SK-N-SH treated with all-trans-retinoic acid at 6 μM for 48 hours (cell line): ENCODE measurements around the gene WFDC1.

Source experiments
- ATAC-seq: fragments of 200-7000 bp; cut with Tn5 transposase; 3 replicates; pipeline ENCODE4 v1.9.1; 2020; ENCODE audit warnings: mild to moderate bottlenecking, moderate library complexity
- BACH2 ChIP-seq: fragments of 250-450 bp; sonication (Bioruptor Pico); IDR thresholded peaks from 2 replicates; pipeline ENCODE4 v1.9.0; 2021; ENCODE audit warnings: mild to moderate bottlenecking, borderline replicate concordance
- CREB5 ChIP-seq: fragments of 250-450 bp; sonication (Bioruptor Pico); IDR thresholded peaks from 2 replicates; pipeline ENCODE4 v1.5.1; 2020; ENCODE audit warnings: low read depth, mild to moderate bottlenecking, moderate library complexity
- CSDC2 ChIP-seq: fragments of 250-450 bp; sonication (Bioruptor Pico); IDR thresholded peaks from 2 replicates; pipeline ENCODE4 v1.5.0; 2020; ENCODE audit warnings: mild to moderate bottlenecking, moderate library complexity
- ESRRG ChIP-seq: fragments of 250-450 bp; sonication (Bioruptor Pico); IDR thresholded peaks from 2 replicates; pipeline ENCODE4 v1.6.1; 2021; ENCODE audit warnings: mild to moderate bottlenecking
- GLIS3 ChIP-seq: fragments of 250-450 bp; sonication (Bioruptor Pico); IDR thresholded peaks from 2 replicates; pipeline ENCODE4 v1.5.0; 2020; ENCODE audit warnings: mild to moderate bottlenecking, moderate library complexity
- OSR1 ChIP-seq: fragments of 250-450 bp; sonication (Bioruptor Pico); IDR thresholded peaks from 2 replicates; pipeline ENCODE4 v1.8.0; 2022; ENCODE audit warnings: moderate library complexity, mild to moderate bottlenecking, inconsistent platforms
- PATZ1 ChIP-seq: fragments of 250-450 bp; sonication (Bioruptor Pico); IDR thresholded peaks from 2 replicates; pipeline ENCODE4 v1.8.0; 2020; ENCODE audit warnings: mild to moderate bottlenecking, moderate library complexity, borderline replicate concordance
- POU6F1 ChIP-seq: fragments of 250-450 bp; sonication (Bioruptor Pico); IDR thresholded peaks from 2 replicates; pipeline ENCODE4 v1.8.0; 2021; ENCODE audit warnings: low read depth, mild to moderate bottlenecking, moderate library complexity, borderline replicate concordance
- PPARA ChIP-seq: fragments of 250-450 bp; sonication (Bioruptor Pico); IDR thresholded peaks from 2 replicates; pipeline ENCODE4 v1.5.0; 2020; ENCODE audit warnings: mild to moderate bottlenecking, borderline replicate concordance
- RARB ChIP-seq: fragments of 250-450 bp; sonication (Bioruptor Pico); IDR thresholded peaks from 2 replicates; pipeline ENCODE4 v1.8.0; 2021; ENCODE audit warnings: mild to moderate bottlenecking, moderate library complexity
- SNAI2 ChIP-seq: fragments of 250-450 bp; sonication (Bioruptor Pico); IDR thresholded peaks from 2 replicates; pipeline ENCODE4 v1.5.0; 2020; ENCODE audit warnings: mild to moderate bottlenecking, moderate library complexity
- TCF4 ChIP-seq: fragments of 250-450 bp; sonication (Bioruptor Pico); IDR thresholded peaks from 2 replicates; pipeline ENCODE4 v1.8.0; 2021; ENCODE audit warnings: mild to moderate bottlenecking, moderate library complexity, borderline replicate concordance
- TOX ChIP-seq: fragments of 250-450 bp; sonication (Bioruptor Pico); IDR thresholded peaks from 2 replicates; pipeline ENCODE4 v1.8.0; 2021; ENCODE audit warnings: mild to moderate bottlenecking, moderate library complexity, borderline replicate concordance
- TSHZ2 ChIP-seq: fragments of 250-450 bp; sonication (Bioruptor Pico); IDR thresholded peaks from 2 replicates; pipeline ENCODE4 v1.5.0; 2020; ENCODE audit warnings: mild to moderate bottlenecking, moderate library complexity
- ZC3H10 ChIP-seq: fragments of 250-450 bp; sonication (Bioruptor Pico); IDR thresholded peaks from 2 replicates; pipeline ENCODE4 v1.5.1; 2021; ENCODE audit warnings: mild to moderate bottlenecking, moderate library complexity
- ZFP3 ChIP-seq: fragments of 250-450 bp; sonication (Bioruptor Pico); IDR thresholded peaks from 2 replicates; pipeline ENCODE4 v1.5.0; 2020; ENCODE audit warnings: mild to moderate bottlenecking, moderate library complexity
- ZFP30 ChIP-seq: fragments of 450-650 bp; formaldehyde crosslinking; IDR thresholded peaks from 2 replicates; pipeline ENCODE4 v1.5.0; 2022; ENCODE audit warnings: mild to moderate bottlenecking, moderate library complexity
- ZNF565 ChIP-seq: fragments of 450-650 bp; formaldehyde crosslinking; conservative IDR thresholded peaks from 2 replicates; pipeline ENCODE4 v1.5.0; 2020; ENCODE audit warnings: low read depth, mild to moderate bottlenecking, moderate library complexity
- ZNF70 ChIP-seq: fragments of 450-650 bp; formaldehyde crosslinking; IDR thresholded peaks from 2 replicates; pipeline ENCODE4 v1.5.0; 2020; ENCODE audit warnings: mild to moderate bottlenecking, moderate library complexity
- ZNF8 ChIP-seq: fragments of 450-650 bp; formaldehyde crosslinking; IDR thresholded peaks from 2 replicates; pipeline ENCODE4 v1.5.0; 2020; ENCODE audit warnings: mild to moderate bottlenecking, moderate library complexity

The WFDC1 gene

GRCh38 chr16:84360170-84360569 lies 65.5 kb downstream of the WFDC1 start:
- TF ChIP-seq POU6F1, result no peak
- TF ChIP-seq ZFP30 (CRISPR knock-in tag), result no peak
- TF ChIP-seq, all 23 proteins: peak for 0

DNA sequence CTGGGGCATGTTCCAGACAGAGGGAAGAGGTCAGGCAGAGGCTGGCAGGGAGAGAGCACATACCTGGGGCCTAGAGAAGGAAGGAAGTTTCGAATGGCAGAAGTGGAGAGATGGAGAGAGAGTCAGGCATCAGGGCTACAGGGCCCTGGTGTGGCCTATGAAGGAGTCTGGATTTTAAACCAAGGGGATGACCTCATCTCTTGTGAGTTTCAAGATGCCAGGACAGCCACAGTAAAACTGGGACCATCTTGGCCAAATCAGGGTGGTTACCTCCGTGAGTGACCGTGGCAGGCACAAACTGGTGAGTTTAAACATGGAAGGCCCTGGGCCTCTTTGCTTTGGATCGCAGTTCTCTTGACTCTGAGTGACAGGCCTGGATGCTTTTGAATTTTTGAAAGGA lies 66.1 kb downstream of the WFDC1 start:
- ATAC-seq, result no peak
- TF ChIP-seq SNAI2 (CRISPR knock-in tag) (no peak), GLIS3 (CRISPR knock-in tag) (no peak), ZNF8 (CRISPR knock-in tag) (no peak), TOX (CRISPR knock-in tag) (no peak), ZC3H10 (CRISPR knock-in tag) (no peak), CREB5 (CRISPR knock-in tag) (no peak), BACH2 (CRISPR knock-in tag) (no peak), ZFP3 (CRISPR knock-in tag) (no peak), TCF4 (no peak), OSR1 (CRISPR knock-in tag) (no peak), PATZ1 (CRISPR knock-in tag) (no peak), CSDC2 (CRISPR knock-in tag) (no peak)

More at GRCh38 chr16:84360170-84360569, 65.5 kb downstream of the WFDC1 start:
- ATAC-seq, result no peak

DNA sequence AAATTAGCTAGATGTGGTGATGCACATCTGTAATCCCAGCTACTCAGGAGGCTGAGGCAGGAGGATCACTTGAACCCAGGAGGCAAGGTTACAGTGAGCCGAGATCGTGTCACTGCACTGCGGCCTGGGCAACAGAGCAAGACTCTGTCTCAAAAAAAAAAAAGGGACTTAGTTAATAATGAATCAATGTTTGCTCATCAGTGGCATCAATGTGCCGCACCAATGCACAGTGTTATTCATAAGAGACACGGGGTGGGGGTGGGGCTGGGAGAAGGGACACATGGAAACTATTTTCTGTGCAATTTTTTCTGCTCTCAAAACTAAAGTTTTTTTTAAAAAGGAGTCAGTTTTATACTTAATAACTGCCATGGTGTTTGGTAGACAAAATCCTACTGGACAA lies 66.9 kb downstream of the WFDC1 start:
- no peak for TF ChIP-seq TCF4
- no peak for TF ChIP-seq ZNF70 (CRISPR knock-in tag)
- no peak for TF ChIP-seq SNAI2 (CRISPR knock-in tag)
- no peak for TF ChIP-seq RARB (CRISPR knock-in tag)
- no peak for TF ChIP-seq PPARA
- no peak for TF ChIP-seq ZFP3 (CRISPR knock-in tag)
- ATAC-seq, result no peak

DNA sequence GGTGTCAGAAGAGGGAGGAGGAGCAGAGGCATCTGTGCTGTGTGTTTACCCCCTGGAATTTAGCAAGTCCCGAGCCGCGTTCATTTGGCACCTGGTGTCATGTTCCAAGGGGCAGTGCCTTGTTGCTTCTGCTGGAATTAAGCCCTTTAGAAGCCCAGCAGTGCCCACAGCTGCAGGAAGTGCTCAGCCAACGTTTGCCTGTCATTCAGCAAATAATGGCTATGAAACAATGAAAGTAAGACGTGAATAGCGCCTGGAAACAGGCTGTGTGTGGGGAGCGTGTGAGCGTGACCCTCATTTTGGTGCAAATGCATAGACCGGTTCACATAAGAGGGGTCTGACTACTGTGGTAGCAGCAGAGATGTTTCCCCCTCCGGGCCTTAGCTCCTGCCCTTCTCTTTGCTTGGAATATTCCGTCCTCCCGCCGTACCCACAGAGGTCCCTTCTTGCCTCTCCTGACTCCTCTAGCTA lies 67.8 kb downstream of the WFDC1 start:
- TF ChIP-seq ESRRG (CRISPR knock-in tag) (no peak), ZNF70 (CRISPR knock-in tag) (no peak), TSHZ2 (CRISPR knock-in tag) (no peak), ZFP30 (CRISPR knock-in tag) (no peak), ZNF565 (CRISPR knock-in tag) (no peak), SNAI2 (CRISPR knock-in tag) (no peak), CREB5 (CRISPR knock-in tag) (no peak), PPARA (no peak)
- TF ChIP-seq, all 23 proteins: peak for 0
- no peak for ATAC-seq
